Measurements from ENCODE around the gene LRRK1.

The LRRK1 gene

DNA sequence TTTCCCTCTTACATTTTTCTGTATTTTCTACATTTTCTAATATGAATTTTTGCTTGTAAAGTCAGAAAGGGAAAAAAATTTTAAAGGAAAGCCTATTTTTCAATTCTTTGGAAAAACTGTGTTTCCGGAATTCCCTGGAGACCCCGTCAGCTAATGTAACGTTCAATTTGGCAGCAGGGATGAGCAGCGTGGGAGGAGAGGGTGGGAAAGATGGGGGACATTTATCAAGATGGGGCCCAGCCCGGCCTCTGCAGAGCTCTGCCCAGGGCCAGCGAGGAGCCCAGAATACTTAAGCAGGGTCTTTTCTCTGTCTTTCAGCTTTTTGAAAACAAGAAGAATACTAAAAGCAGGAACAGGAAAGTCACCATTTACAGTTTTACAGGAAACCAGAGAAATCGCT lies 129.0 kb downstream of the LRRK1 start:
- Histone ChIP-seq H3K4me1 (ENCODE audit: insufficient read depth, low read length) (peaks cover 16% of the 10 kb centered on the region), H3K27ac (ENCODE audit: low read depth, low read length) (no peak overlapping the region), H3K4me3 (ENCODE audit: low read length) (no peak overlapping the region), H3K9ac (ENCODE audit: low read depth, low read length) (no peak overlapping the region), H3K9me3 (ENCODE audit: insufficient read depth, low read depth, low read length) (no peaks in the 10 kb centered on the region), H3K36me3 (ENCODE audit: insufficient read depth, low read length) (no peaks in the 10 kb centered on the region), H3K27me3 (ENCODE audit: insufficient read depth, low read length) (peaks cover 44% of the 10 kb centered on the region)
- WGBS, result 75% methylated on average over 7 of the region's 7 CpGs

DNA sequence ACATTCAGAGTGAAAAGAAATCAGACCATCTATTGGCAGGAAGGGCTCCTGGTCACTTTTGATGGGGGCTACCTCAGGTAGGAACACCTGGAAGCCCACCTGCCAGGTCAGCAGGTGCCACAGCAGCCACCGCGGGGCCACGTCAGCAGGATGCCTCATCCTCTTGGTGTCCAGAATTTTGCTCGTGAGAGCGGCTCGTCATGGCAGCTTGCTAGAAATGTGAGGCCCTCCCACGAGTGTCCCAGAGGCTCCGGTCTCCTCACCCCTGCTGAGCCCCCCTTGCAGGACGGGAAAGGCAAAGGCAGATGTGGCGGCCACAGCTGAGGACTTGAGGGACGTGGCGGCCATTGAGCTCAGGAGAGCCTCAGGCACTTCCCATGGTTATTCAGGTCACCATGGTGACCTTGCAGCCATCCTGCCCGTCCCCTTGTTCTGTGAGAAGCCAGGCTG lies 129.4 kb downstream of the LRRK1 start:
- Histone ChIP-seq H3K4me3 (ENCODE audit: low read length) (no peak overlapping the region), H3K36me3 (ENCODE audit: insufficient read depth, low read length) (no peaks in the 10 kb centered on the region), H3K9ac (ENCODE audit: low read depth, low read length) (no peak overlapping the region), H3K27ac (ENCODE audit: low read depth, low read length) (no peak overlapping the region), H3K27me3 (ENCODE audit: insufficient read depth, low read length) (peaks cover 44% of the 10 kb centered on the region), H3K9me3 (ENCODE audit: insufficient read depth, low read depth, low read length) (no peaks in the 10 kb centered on the region), H3K4me1 (ENCODE audit: insufficient read depth, low read length) (peaks cover 16% of the 10 kb centered on the region)
- WGBS, result 79% methylated on average over 13 of the region's 13 CpGs

DNA sequence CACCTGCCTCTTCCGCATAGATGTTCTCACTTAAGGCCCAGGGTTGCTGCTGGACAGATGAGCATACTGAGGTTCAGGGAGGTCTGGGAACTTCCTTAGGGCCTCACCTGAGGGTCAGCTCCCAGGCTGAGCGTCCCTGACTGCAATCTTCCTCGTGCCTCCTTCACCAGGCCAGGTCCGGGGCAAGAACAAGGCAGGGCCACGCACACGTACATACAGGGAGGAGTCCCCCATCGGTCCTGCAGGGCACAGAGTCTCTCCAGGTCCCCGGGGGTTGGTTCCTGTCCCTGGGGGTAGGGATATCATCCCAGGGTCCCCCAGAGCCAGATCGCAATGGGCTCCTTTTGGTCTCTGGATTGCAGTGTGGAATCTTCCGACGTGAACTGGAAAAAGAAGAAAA lies 130.1 kb downstream of the LRRK1 start:
- Histone ChIP-seq H3K4me3 (ENCODE audit: low read length) (no peak overlapping the region), H3K27ac (ENCODE audit: low read depth, low read length) (no peak overlapping the region), H3K36me3 (ENCODE audit: insufficient read depth, low read length) (no peaks in the 10 kb centered on the region), H3K9me3 (ENCODE audit: insufficient read depth, low read depth, low read length) (no peaks in the 10 kb centered on the region), H3K4me1 (ENCODE audit: insufficient read depth, low read length) (peaks cover 16% of the 10 kb centered on the region), H3K9ac (ENCODE audit: low read depth, low read length) (no peak overlapping the region), H3K27me3 (ENCODE audit: insufficient read depth, low read length) (peaks cover 44% of the 10 kb centered on the region)
- 85% methylated on average over 11 of the region's 11 CpGs for WGBS

DNA sequence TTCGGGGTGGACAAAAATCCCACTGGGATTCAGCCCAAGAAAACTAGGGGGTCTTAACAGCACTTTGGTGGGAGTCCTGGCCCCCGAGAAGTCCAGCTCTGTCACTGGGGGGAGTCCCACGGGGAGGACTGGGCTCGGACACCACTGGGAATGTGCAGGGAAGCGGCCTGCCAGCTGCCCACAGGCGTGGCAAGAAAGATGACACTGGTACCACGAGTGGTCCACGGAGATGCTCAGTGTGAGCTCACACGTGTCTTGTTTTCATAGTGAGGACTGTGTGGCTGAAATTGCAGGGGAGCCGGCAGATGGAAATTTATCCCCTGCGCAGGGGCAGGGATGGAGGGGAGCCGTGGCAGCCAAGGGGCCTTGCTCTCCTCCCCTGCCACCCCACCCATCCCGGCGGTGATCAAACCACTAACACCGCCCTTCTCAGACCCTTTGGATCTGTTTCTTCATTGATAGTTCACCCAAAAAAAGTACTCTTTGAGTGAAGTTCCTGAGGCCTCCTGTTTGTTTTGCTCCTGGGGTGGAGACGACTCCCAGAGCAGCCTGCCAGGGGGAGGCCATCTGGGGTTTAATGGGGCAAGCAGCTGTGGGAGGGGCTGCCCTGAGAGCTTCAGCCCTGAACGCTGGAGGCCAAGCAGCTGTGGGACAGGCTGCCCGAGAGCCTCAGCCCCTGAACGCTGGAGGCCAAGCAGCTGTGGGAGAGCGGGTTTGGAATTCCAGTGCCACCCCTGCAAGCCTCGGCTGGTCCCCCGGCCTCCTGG lies 130.9 kb downstream of the LRRK1 start:
- H3K36me3 ChIP-seq (ENCODE audit: insufficient read depth, low read length), result no peaks in the 10 kb centered on the region
- peaks cover 16% of the 10 kb centered on the region for H3K4me1 ChIP-seq (ENCODE audit: insufficient read depth, low read length)
- no peak overlapping the region for H3K9ac ChIP-seq (ENCODE audit: low read depth, low read length)
- peaks cover 44% of the 10 kb centered on the region for H3K27me3 ChIP-seq (ENCODE audit: insufficient read depth, low read length)
- no peak overlapping the region for H3K27ac ChIP-seq (ENCODE audit: low read depth, low read length)
- 91% methylated on average over 22 of the region's 22 CpGs for WGBS
- H3K9me3 ChIP-seq (ENCODE audit: insufficient read depth, low read depth, low read length), result no peaks in the 10 kb centered on the region
- no peak overlapping the region for H3K4me3 ChIP-seq (ENCODE audit: low read length)

DNA sequence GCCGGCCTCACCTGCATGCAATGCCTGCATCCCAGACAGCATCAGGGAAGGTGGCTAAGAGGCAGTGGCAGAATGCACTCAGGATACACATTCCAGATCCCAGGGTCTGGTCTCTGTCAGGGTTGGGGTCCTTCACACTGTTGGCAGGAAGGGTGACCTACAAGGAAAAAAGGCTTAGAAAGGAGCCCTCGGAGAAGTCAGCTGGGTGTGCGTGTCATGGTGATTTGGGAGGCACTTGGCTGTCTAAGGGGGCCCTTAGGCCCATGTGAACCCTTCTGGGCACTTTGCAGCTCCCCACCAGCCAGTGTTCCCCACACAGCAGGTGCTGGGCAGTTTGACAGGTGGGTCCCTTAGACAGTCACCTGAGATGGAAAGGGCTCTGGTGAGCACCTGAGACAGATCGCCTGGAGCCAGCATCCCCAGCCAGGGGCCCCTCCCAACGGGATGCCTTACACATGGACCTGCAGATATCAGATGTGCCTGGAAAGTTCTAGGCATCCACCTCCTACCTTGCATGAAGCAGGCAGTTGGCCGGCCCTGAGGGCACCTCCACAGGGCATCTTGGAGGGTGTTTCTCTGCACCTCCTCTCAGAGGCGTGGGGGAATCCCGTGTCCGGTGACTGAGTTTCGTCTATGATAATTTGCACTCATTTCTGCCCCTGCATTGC lies 131.6 kb downstream of the LRRK1 start:
- 90% methylated on average over 10 of the region's 10 CpGs for WGBS
- no peaks in the 10 kb centered on the region for H3K36me3 ChIP-seq (ENCODE audit: insufficient read depth, low read length)
- H3K9ac ChIP-seq (ENCODE audit: low read depth, low read length), result no peak overlapping the region
- no peak overlapping the region for H3K4me3 ChIP-seq (ENCODE audit: low read length)
- H3K27me3 ChIP-seq (ENCODE audit: insufficient read depth, low read length), result peaks cover 36% of the 10 kb centered on the region
- no peaks in the 10 kb centered on the region for H3K9me3 ChIP-seq (ENCODE audit: insufficient read depth, low read depth, low read length)
- H3K4me1 ChIP-seq (ENCODE audit: insufficient read depth, low read length), result peaks cover 16% of the 10 kb centered on the region
- no peak overlapping the region for H3K27ac ChIP-seq (ENCODE audit: low read depth, low read length)

DNA sequence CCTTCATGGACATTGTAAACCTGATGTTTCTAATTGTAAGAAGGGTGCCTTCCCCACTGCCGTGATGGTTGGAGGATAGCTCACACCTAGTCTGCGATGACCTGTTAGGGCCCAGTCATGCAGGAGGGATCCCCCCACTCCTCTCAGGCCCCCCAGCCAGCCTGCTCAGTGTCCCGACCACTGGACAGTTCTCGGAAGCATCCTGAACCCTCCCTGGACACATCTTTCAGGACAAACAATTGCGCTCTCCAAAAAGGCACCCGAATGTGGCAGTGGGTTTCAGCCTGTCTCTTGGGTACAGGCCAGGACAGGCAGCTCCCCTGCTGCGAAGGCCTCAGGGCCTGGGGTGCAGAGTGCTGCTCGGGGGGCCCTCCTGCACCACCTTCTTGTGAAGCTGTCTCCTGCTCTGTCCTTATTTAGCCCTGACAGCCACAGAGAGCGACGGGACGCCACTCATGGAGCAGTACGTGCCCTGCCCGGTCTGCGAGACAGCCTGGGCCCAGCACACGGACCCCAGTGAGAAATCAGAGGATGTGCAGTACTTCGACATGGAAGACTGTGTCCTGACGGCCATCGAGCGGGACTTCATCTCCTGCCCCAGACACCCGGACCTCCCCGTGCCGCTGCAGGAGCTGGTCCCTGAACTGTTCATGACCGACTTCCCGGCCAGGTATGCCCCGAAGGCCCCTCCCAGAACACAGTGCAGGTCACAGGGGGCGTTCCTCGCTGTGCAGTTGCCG lies 132.3 kb downstream of the LRRK1 start:
- H3K4me3 ChIP-seq (ENCODE audit: low read length), result no peak overlapping the region
- WGBS, result 92% methylated on average over 28 of the region's 28 CpGs
- H3K36me3 ChIP-seq (ENCODE audit: insufficient read depth, low read length), result no peaks in the 10 kb centered on the region
- no peak overlapping the region for H3K9ac ChIP-seq (ENCODE audit: low read depth, low read length)
- H3K9me3 ChIP-seq (ENCODE audit: insufficient read depth, low read depth, low read length), result no peaks in the 10 kb centered on the region
- H3K27ac ChIP-seq (ENCODE audit: low read depth, low read length), result no peak overlapping the region
- peaks cover 29% of the 10 kb centered on the region for H3K27me3 ChIP-seq (ENCODE audit: insufficient read depth, low read length)
- H3K4me1 ChIP-seq (ENCODE audit: insufficient read depth, low read length), result peaks cover 16% of the 10 kb centered on the region

DNA sequence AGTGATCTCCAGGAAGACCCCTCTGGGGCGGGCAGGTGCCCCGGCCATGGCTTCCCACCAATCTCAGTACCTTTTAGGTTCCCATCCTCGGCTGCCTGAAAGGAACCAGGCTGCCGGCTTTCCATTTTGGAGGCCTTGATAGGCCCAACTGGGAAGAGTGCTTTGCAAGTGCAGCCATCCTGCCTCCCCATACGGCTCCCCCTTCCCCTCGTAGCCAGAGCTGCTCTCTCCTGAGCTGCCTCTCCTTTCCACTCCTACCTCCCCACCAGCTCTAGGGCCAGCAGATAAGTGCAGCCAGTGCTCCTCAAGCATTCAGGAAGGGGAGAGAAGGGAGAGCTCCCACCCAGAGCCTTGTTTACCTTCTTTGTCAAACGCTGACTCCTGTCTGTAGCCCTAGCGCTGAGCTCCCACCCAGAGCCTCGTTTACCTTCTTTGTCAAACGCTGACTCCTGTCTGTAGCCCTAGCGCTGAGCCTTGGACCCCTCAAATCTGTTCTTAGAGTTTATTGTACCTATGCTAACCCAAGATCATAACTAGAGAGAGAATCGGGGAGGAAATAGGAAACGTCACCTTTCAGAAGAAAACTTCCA lies 133.0 kb downstream of the LRRK1 start:
- Histone ChIP-seq H3K4me3 (ENCODE audit: low read length) (no peak overlapping the region), H3K27ac (ENCODE audit: low read depth, low read length) (no peak overlapping the region), H3K9me3 (ENCODE audit: insufficient read depth, low read depth, low read length) (no peaks in the 10 kb centered on the region), H3K27me3 (ENCODE audit: insufficient read depth, low read length) (peaks cover 23% of the 10 kb centered on the region), H3K9ac (ENCODE audit: low read depth, low read length) (no peak overlapping the region), H3K4me1 (ENCODE audit: insufficient read depth, low read length) (peaks cover 11% of the 10 kb centered on the region), H3K36me3 (ENCODE audit: insufficient read depth, low read length) (no peaks in the 10 kb centered on the region)
- WGBS, result 88% methylated on average over 13 of the region's 13 CpGs

DNA sequence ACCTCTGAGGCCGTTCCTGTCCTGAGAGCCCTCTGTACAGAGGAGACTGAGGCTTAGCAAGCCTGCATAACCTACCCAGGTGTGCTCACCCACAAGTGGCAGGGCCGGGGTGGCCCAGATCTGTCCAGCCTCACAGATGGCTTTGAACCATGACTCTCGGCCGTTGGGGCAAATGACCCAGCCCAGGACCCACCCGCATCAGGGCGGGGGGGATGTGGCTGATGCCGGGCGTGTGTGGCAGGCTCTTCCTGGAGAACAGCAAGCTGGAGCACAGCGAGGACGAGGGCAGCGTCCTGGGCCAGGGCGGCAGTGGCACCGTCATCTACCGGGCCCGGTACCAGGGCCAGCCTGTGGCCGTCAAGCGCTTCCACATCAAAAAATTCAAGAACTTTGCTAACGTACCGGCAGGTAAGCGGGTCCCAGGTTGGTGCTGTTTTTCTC lies 133.5 kb downstream of the LRRK1 start:
- Histone ChIP-seq H3K4me3 (ENCODE audit: low read length) (no peak overlapping the region), H3K9me3 (ENCODE audit: insufficient read depth, low read depth, low read length) (no peaks in the 10 kb centered on the region), H3K9ac (ENCODE audit: low read depth, low read length) (no peak overlapping the region), H3K4me1 (ENCODE audit: insufficient read depth, low read length) (peaks cover 6% of the 10 kb centered on the region), H3K36me3 (ENCODE audit: insufficient read depth, low read length) (no peaks in the 10 kb centered on the region), H3K27ac (ENCODE audit: low read depth, low read length) (no peak overlapping the region), H3K27me3 (ENCODE audit: insufficient read depth, low read length) (peaks cover 17% of the 10 kb centered on the region)
- 95% methylated on average over 20 of the region's 20 CpGs for WGBS

DNA sequence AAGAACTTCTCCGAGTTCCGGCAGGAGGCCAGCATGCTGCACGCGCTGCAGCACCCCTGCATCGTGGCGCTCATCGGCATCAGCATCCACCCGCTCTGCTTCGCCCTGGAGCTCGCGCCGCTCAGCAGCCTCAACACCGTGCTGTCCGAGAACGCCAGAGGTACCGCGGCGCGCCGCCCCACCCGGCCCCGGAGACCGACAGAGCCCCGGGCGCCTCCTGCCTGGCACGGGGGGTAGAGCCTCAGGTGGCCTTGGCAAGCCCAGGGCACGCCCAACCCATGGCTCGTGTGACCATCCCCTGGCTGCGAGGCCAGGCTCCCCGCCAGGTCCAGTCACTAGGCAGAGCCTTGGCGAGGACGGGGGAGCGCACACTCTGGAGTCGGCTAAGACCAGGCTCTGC lies 134.1 kb downstream of the LRRK1 start:
- Histone ChIP-seq H3K4me3 (ENCODE audit: low read length) (no peak overlapping the region), H3K4me1 (ENCODE audit: insufficient read depth, low read length) (0 out of 2 replicates have a peak, but pooled peaks cover under 1% of the 10 kb centered on the region), H3K27ac (ENCODE audit: low read depth, low read length) (no peak overlapping the region), H3K27me3 (ENCODE audit: insufficient read depth, low read length) (peaks cover 12% of the 10 kb centered on the region), H3K36me3 (ENCODE audit: insufficient read depth, low read length) (no peaks in the 10 kb centered on the region), H3K9me3 (ENCODE audit: insufficient read depth, low read depth, low read length) (no peaks in the 10 kb centered on the region), H3K9ac (ENCODE audit: low read depth, low read length) (no peak overlapping the region)
- 94% methylated on average over 34 of the region's 34 CpGs for WGBS

DNA sequence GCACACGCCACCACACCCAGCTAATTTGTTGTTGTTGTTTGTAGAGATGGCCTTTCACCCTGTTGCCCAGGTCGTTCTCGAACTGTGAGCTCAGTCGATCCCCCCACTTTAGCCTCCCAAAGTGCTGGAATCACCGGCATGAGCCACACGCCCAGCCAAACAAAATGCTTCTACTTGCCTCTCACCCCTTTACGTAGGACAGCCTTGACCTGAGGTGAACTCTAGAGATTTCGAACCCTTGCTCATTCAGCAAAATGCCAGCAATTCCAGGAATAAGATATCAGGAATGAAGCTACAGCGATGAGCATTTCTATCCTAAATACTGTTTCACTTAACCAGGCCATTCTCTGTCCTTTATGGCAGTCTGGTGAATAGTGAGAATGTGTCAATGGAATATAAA lies 135.0 kb downstream of the LRRK1 start:
- 0 out of 2 replicates have a peak, but pooled peaks cover 4% of the 10 kb centered on the region for H3K27me3 ChIP-seq (ENCODE audit: insufficient read depth, low read length)

More for the DNA sequence above, 135.0 kb downstream of the LRRK1 start:
- H3K9ac ChIP-seq (ENCODE audit: low read depth, low read length), result no peak overlapping the region
- peaks cover under 1% of the 10 kb centered on the region; the same call in 1 of the 2 replicates for H3K9me3 ChIP-seq (ENCODE audit: insufficient read depth, low read depth, low read length)
- H3K4me3 ChIP-seq (ENCODE audit: low read length), result no peak overlapping the region
- WGBS, result 92% methylated on average over 9 of the region's 9 CpGs
- no peak overlapping the region for H3K27ac ChIP-seq (ENCODE audit: low read depth, low read length)
- H3K4me1 ChIP-seq (ENCODE audit: insufficient read depth, low read length), result no peaks in the 10 kb centered on the region
- H3K36me3 ChIP-seq (ENCODE audit: insufficient read depth, low read length), result no peaks in the 10 kb centered on the region; the same call in 1 of the 2 replicates
